ENCODE results near the gene METTL4. TPM values are rescaled to one million over a fixed set of nuclear protein-coding genes. Genes with fewer than 3 reads are reported as not detected.

The METTL4 gene
- total and polyA plus RNA-seq, 2 of the 8 experiments (the other 6 are each of a cell fraction or from before 2014, with no cell fraction given): 8.5 to 11.5 TPM

- TF ChIP-seq CHD7 (IDR thresholded peaks at IDR 0.05; ENCODE audit: insufficient replicate concordance, low read length) (no peak), MAFK (IDR thresholded peaks at IDR 0.05; ENCODE audit: low read depth, low read length) (no peak), CBX5 (IDR thresholded peaks at IDR 0.05; ENCODE audit: low read depth, low read length) (no peak)
Measured at GRCh38 chr18:2590303-2590702, 19.0 kb upstream of the METTL4 start (continued).

Measured in H1 (cell line).